ENCODE data around the gene PYGB. TPM values are rescaled to one million over a fixed set of nuclear protein-coding genes. Genes with fewer than 3 reads are reported as not detected.
"Not testable (repeated sequence)": the region's sequence is repeated elsewhere in the genome, so short reads cannot be mapped to it uniquely, and the experiment has no call there.

The PYGB gene
- total RNA-seq, 1 donor from 2014 or later: 72.1 TPM

GRCh38 chr20:25314497-25315417 lies 66.9 kb downstream of the PYGB start:
- DNase-seq: no peak

- no peak for DNase-seq
Observed at GRCh38 chr20:25315418-25316210, 67.7 kb downstream of the PYGB start.

GRCh38 chr20:25316506-25317190 lies 68.8 kb downstream of the PYGB start:
- DNase-seq: no peak

- no peak for DNase-seq
Observed at GRCh38 chr20:25317351-25318075, 69.6 kb downstream of the PYGB start.

GRCh38 chr20:25318471-25319240 lies 70.8 kb downstream of the PYGB start:
- DNase-seq: no peak

GRCh38 chr20:25319241-25320034 lies 71.6 kb downstream of the PYGB start:
- DNase-seq: no peak

GRCh38 chr20:25320035-25320800 lies 72.3 kb downstream of the PYGB start:
- DNase-seq: no peak

- no peak for DNase-seq
Observed at GRCh38 chr20:25321262-25321831, 73.5 kb downstream of the PYGB start.

GRCh38 chr20:25321991-25322390 lies 74.1 kb downstream of the PYGB start:
- DNase-seq: no peak

- DNase-seq: no peak
Observed at GRCh38 chr20:25323496-25324246, 75.8 kb downstream of the PYGB start.

- no peak for DNase-seq
Observed at GRCh38 chr20:25324412-25324811, 76.5 kb downstream of the PYGB start.

- DNase-seq: no peak
Observed at GRCh38 chr20:25325073-25325472, 77.2 kb downstream of the PYGB start.

GRCh38 chr20:25325997-25326396 lies 78.1 kb downstream of the PYGB start:
- DNase-seq: no peak

GRCh38 chr20:25327521-25328235 lies 79.8 kb downstream of the PYGB start:
- no peak for DNase-seq

GRCh38 chr20:25328954-25329498 lies 81.1 kb downstream of the PYGB start:
- DNase-seq: no peak

GRCh38 chr20:25334972-25335371 lies 87.1 kb downstream of the PYGB start:
- not testable (repeated sequence) for DNase-seq

Measured in occipital lobe (tissue), 2 donors.